Measurements from ENCODE around the gene RGCC. TPM values are rescaled to one million over a fixed set of nuclear protein-coding genes. Genes with fewer than 3 reads are reported as not detected.

Gene RGCC, protein sequence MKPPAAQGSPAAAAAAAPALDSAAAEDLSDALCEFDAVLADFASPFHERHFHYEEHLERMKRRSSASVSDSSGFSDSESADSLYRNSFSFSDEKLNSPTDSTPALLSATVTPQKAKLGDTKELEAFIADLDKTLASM
- total RNA-seq (2022; extraction: Qiagen RNA extraction; ENCODE audit: low read depth): 2.4 to 4.2 TPM (median 3.7 TPM) in 5 replicates

DNA sequence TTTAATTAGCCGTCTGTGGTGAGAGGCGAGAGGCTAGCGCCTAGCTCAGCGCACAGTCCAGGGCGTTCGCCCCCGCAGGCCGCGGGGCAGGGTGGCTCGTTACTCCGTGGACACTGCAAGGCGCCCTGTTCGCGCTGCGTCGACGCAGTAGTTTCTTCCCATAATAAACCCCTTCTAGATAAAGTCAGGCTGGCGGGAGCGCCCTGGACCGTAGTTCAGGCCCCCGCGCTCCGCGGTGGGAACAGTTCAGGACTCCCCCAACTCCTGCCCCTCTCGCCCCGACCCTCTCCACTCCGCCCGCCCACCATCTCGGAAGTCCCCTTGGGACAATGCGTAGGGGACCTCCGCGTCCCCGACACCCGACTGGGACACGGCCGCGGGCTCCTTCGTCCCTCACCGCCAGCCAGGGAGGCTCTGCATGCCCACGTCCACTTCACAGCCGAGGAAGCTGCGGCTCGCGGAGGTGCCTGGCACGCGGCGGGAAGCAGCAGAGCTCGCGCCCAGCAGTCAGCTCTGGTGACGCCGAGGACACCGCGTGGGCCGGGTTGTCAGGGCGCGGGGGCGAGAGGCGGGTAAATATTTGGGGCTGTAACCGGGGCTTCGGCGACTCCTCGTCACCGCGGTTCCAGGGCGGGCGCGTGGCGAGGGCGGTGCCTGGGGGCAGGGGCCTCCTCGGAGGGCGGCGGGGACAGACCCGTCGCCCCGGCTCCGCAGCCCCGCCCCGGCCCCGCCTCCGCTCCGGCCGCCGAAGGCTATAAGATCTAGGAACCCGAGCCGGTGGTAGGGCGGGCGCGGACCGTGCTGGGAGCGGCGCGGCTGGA lies at the start of gene RGCC:
RGCC (plus strand) TSS at position 783 of the 821 bp plus-strand sequence. CDS start 158 bp downstream, outside the sequence.

Other genes starting within 250 kb of the RGCC start
- 4.2 to 7.2 TPM (median 5.8 TPM) in 5 replicates for gene MTRF1, start 194.0 kb upstream of the RGCC start, total RNA-seq (2022; extraction: Qiagen RNA extraction; ENCODE audit: low read depth)
- gene NAA16, start 146.3 kb upstream of the RGCC start, total RNA-seq (2022; extraction: Qiagen RNA extraction; ENCODE audit: low read depth): 6.4 to 8.9 TPM (median 7.5 TPM) in 5 replicates

Measured in A549 treated with GW870086 at 1 μM for 4 hours (cell line).